Left colon (tissue), 2 donors: Measurements from ENCODE around the gene GAB1. TPM values are rescaled to one million over a fixed set of nuclear protein-coding genes. Genes with fewer than 3 reads are reported as not detected.

Experiments used
- ATAC-seq: fragments of 200-7000 bp; cut with Tn5 transposase; one replicate; pipeline ENCODE4 v1.9.1; 2020; ENCODE audit warnings: mild to moderate bottlenecking, moderate library complexity
- DNase-seq, 2 donors: peaks; one replicate each; pipeline ENCODE4 v3.0.0-alpha.2; 2020
- intact Hi-C, 2 donors: fragments of 100-400 bp; cut with DNase I in 1 of 2; cut with micrococcal nuclease in 1 of 2; formaldehyde crosslinking; loops; one replicate each; pipeline versions ENCODE4 v1.11.2 to v1.14.0; 2022; cut with DNase I, micrococcal nuclease
- long read RNA-seq: library from polyadenylated mRNA; unstranded; transcript quantifications from one replicate; pipeline ENCODE4 v2.0.0, GENCODE V29; 2021
- total RNA-seq, 2 donors: library from RNA; stranded (reverse); fragmentation: NEBNext Ultra II Directional; extraction: Animal tissue kit (Norgen Biotek cat#: 25700); gene quantifications; one replicate each; pipeline ENCODE4 v1.2.1, GENCODE V29; 2021
- donor health status: DM: no; HTN: no; CAD: no.
- donor health status: DM: yes; HTN: yes; CAD: no.

GAB1 gene
- total RNA-seq, result 10 to 100 TPM; 69.0 to 71.1 TPM
- long read RNA-seq, partial matches to known transcripts, result 3 of 5 reads
- long read RNA-seq, other reads (novel, unspliced or antisense), result 2 of 5 reads

GRCh38 chr4:143336781-143337599, at the start of gene GAB1:
GAB1 (plus strand) TSS chr4:143336876; CDS start chr4:143337189, 313 bp downstream.
- ATAC-seq (peak; percentile 73), DNase-seq (peak; percentile 80 to 83)
- intact Hi-C loops, result loop anchor here in 1 of 2 donors (10.0 kb wide), 1 partner anchor 132 kb away; no protein-coding TSS in a partner anchor

DNA sequence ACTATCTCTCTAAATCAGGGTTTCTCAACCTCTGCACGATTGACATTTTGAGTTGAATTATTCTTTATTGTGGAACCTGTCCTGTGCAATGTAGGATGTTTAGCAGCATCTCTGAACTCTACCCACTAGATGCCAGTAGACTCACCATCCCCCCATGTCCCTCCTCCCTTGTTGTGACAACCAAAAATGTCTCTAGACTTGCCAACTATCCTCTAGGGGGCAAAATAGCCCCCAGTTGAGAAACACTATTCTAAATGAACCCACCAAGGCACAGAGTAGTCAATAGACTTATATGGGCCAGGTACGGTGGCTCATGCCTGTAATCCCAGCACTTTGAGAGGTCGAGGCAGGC, 49.1 kb upstream of the GAB1 start:
- intact Hi-C loops, result no loop called here
- DNase-seq (no peak), ATAC-seq (no peak)

DNA sequence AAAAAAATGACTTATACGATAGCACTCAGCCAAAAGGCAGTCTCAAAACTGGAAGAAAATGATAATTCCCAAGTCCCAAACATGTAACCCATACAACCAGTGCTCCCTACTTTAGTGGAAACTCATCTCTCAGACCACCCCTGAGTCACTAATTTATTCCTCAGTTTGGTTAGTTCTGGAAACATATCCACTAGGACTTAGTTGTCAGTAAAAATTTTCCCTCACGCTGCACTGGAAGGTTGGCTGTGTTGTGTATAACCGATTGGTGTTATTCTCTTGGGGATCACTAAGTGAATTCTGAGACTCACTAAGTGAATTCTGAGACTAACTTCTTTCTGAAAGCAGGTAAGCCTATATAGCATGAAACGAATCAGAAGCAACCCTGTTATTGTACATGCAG, 48.5 kb upstream of the GAB1 start:
- intact Hi-C loops, result no loop called here
- DNase-seq (no peak), ATAC-seq (no peak)

GRCh38 chr4:143289370-143289769, 47.3 kb upstream of the GAB1 start:
- DNase-seq (no peak), ATAC-seq (no peak)
- intact Hi-C loops, result no loop called here

DNA sequence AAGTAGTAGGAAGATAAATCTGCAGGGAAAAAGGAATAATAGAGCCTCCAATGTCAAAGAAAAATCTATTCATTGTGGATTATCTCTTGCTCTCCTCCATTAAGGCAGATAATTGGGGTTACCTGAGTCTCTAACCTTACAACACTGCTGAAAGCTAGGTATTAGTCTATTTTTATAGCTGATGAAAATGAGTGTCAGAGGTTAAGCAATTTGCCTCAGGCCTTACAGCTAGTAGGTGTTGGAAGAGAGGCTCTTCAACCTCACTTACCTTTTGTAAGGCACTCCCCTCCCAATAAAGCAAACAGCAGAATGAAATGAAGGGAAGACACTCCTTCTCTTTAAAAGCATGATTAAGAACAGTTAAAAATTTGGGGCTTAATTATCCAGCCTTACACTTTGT, 45.4 kb upstream of the GAB1 start:
- ATAC-seq (no peak), DNase-seq (no peak)
- intact Hi-C loops, result no loop called here

- intact Hi-C loops, result no loop called here
- DNase-seq (no peak), ATAC-seq (no peak)
Observed at GRCh38 chr4:143292858-143293257, 43.8 kb upstream of the GAB1 start.

DNA sequence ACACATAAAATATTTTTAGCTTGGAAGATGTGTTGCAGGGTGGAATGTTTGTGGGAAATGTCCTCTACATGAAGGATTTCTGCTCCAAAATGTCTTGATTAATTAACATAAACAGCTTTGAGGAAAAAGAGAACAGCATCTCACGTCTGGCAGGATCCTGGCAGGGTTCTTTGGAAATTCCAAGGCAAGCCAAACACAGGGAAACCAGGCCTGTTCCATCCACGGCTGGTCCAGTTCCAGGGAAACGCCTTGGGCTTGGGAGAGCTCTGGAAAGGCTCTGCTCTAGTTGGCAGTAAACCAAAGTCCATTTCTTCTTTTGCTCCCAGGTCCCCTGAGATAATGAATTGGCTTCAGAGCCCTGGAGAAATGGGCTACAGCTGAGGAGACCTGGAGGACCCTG, 42.4 kb upstream of the GAB1 start:
- intact Hi-C loops, result no loop called here
- DNase-seq (peak; percentile 77 to 84), ATAC-seq (peak; percentile 96)

GRCh38 chr4:143294710-143295275, 41.9 kb upstream of the GAB1 start:
- DNase-seq (no peak), ATAC-seq (no peak)
- intact Hi-C loops, result no loop called here

DNA sequence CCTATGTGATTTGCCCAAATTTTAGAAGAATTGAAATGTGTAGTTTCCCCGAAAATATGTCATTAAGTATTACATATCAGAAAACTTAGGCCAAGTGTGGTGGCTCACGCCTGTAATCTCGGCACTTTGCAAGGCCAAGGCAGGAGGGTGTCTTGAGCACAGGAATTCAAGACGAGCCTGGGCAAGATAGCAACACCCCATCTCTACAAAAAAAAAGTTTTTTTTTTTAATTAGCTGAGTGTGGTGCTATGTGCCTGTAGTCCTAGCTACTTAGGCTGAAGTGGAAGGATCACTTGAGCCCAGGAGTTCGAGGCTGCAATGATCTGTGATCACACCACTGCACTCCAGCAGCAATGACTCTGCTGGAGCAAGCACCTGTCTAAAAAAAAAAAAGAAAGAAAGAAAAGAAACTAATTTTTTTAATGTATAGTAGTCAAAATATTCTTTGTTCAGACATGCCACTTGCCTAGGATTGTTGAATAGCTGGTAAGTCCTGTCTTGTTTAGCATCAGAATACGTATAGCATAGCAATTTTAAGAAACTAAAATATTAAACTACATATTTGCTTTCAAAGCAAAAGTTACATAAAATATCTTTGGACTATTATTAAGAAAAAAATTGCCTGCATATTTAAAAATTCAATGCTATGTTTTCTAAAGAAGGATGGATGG, 40.1 kb upstream of the GAB1 start:
- no peak for DNase-seq
- intact Hi-C loops, result no loop called here
- ATAC-seq, result no peak

- DNase-seq (no peak), ATAC-seq (no peak)
- intact Hi-C loops, result no loop called here
Observed at GRCh38 chr4:143300860-143301259, 35.8 kb upstream of the GAB1 start.

- DNase-seq (no peak), ATAC-seq (no peak)
- intact Hi-C loops, result no loop called here
Observed at GRCh38 chr4:143302536-143302935, 34.1 kb upstream of the GAB1 start.

DNA sequence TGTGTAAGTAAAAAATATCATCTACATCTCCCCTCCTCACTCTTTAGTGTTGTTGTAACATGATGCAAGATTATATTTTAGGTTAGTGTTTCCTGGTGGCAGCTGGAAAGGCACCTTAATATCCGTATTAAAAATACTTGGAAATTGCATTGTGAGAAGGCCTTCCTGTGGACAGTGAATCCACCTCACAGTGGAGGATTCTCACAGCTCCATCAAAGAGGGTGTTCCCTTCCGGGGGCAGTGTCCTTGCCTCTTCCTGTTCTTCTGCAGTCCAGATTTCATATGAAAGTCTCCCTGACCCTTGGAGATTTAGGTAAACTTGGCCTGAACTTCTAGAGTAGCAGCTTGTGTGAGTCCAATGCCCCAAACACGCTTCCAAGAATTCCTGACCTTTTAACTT, 29.9 kb upstream of the GAB1 start:
- ATAC-seq (no peak), DNase-seq (no peak)
- intact Hi-C loops, result no loop called here

DNA sequence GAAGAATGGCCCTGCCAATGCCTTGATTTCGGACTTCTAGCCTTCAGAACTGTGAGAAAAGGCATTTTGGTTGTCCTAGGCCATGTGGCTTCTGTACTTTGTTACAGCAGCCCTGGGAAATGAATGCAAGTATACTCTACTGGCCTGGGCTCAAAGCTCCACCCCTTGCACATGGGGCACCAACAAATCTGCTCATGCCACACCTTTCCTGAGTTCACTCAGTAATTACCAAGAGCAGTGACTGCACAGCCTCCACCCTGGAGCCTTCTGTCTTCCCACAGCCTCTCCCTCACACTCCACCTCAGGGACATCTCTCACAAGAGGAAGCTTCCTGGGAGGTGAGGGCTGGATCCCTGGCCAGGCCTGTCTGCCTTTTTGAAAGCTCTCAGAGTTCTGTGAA, 29.1 kb upstream of the GAB1 start:
- intact Hi-C loops, result no loop called here
- DNase-seq (peak; percentile 51 to 61), ATAC-seq (peak; percentile 100)

DNA sequence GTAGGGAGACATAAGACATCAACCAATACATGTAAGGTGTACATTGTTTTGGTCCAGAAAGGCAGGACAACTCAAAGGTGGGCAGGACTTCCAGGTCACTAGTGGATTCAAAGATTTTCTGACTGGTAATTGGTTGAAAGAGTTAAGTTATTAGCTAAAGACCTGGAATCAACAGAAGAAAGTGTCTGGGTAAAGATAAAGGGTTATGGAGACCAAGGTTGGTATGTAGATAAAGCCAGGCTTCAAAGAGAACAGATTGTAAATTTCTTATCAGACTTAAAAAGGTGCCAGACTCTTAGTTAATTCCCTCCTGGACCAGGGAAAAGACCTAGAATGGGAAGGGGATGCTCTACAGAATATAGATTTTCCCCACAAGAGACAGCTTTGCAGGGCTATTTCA, 28.3 kb upstream of the GAB1 start:
- intact Hi-C loops, result no loop called here
- ATAC-seq (no peak), DNase-seq (no peak)

DNA sequence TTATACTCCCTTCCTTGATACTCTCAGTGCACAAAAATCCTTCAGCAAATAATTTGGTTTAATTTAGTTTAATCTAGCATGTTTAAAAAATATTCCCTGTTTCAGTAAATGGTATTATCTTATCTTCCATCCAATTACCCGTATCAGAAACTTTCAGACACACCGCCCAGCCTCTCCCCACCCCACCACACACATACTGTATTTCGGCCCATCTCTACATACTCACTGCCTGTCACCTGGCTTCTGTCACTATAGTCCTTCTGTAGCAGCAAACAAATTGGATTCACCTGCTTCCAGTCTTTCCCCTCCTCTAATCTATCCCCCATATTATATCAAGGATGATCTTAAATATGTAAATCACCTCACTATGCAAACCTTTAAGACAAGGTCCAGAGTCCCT, 24.8 kb upstream of the GAB1 start:
- intact Hi-C loops, result no loop called here
- DNase-seq (no peak), ATAC-seq (no peak)

GRCh38 chr4:143313521-143313920, 23.2 kb upstream of the GAB1 start:
- ATAC-seq (no peak), DNase-seq (no peak)
- intact Hi-C loops, result no loop called here

DNA sequence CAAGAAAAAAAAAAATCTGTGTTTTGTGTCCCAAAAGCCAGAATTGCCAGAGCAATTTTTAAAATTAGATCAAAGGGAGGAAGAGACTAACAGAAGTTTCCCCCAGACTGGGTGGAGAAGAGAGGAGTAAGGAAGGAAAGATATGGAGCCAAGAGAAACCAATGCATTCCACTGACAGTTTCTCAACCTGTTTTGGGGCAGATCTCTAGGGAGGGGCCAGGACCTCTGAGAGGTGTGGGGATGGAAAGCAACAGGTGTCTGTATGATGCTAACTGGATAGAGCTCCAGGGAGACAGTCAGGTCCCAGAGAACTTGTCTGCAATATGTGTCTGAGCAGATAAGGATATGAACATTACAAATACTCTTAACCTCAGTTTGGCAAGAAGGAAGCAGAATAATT, 22.7 kb upstream of the GAB1 start:
- intact Hi-C loops, result no loop called here
- DNase-seq (no peak), ATAC-seq (no peak)

DNA sequence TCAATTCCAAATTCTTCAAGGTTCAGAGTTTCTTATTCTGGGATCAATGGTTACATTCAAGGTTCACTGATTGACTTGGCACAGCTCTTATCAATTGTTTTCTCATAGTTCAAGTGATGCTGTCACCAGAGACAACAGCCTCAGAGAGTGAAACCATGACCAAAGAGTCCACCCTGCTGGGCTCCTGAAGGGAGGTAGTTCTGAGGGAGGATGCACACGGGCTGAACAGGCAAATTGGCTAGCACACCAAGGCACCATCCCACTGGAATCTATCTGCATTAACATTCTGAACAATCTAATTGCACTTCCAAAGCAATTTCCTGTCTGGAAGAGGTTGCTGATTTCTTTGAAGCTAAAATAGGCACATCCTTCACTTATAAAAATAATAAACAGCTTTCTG, 16.6 kb upstream of the GAB1 start:
- peak; percentile 62 for ATAC-seq
- intact Hi-C loops, result no loop called here
- no peak for DNase-seq

DNA sequence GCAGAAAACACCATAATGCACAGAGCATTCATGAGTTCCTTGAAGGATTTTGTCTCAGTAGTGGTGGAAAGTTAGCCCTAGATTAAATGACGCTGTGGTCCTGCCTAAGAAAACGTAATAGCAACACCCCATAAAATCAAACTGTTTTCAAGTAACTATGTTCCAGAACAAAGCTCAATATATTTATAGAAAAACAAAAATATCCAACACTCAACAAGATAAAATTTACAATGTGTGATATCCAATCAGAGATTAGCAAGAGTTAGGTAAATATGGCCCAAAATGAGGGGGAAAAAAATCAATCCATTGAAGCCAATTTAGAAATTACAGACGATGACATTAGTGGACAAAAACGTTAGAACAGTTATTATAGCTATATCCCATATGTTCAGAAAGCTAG, 9.9 kb upstream of the GAB1 start:
- intact Hi-C loops, result no loop called here
- ATAC-seq, result no peak
- no peak for DNase-seq

GRCh38 chr4:143329985-143330384, 6.7 kb upstream of the GAB1 start:
- ATAC-seq, result no peak
- intact Hi-C loops, result loop anchor here in 1 of 2 donors (10.0 kb wide), 1 partner anchor 125 kb away; no protein-coding TSS in a partner anchor

More at GRCh38 chr4:143329985-143330384, 6.7 kb upstream of the GAB1 start:
- DNase-seq, result no peak
